HG02840 (cell line): ENCODE data around the gene XCL1.

ENCODE experiments used
- ATAC-seq: cut with Tn5 transposase; IDR thresholded peaks from one replicate; pipeline ENCODE4 v1.9.1; 2021; ENCODE audit warnings: mild to moderate bottlenecking, moderate library complexity, moderate number of reproducible peaks; ENCODE audit not compliant: unreplicated experiment, low FRiP score

The XCL1 gene

DNA sequence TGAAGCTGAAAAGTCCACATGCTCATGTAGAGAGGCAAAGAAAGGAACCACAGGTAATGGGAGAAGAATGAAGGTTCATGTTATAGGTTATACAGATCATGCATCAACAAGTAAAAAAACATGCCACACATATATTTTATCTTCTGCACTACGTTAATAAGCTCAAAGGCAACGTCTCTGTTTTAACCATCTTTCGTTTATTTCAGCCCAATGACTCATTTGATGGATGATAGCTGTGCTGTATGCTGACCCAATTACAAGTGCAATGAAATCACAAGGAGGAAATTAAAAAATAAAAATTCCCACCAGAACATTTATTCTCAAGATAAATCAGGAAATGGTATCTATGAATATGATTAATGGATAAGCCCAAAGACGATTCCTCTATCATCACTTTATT is 24.6 kb downstream of the XCL1 start:
- no peak for ATAC-seq

DNA sequence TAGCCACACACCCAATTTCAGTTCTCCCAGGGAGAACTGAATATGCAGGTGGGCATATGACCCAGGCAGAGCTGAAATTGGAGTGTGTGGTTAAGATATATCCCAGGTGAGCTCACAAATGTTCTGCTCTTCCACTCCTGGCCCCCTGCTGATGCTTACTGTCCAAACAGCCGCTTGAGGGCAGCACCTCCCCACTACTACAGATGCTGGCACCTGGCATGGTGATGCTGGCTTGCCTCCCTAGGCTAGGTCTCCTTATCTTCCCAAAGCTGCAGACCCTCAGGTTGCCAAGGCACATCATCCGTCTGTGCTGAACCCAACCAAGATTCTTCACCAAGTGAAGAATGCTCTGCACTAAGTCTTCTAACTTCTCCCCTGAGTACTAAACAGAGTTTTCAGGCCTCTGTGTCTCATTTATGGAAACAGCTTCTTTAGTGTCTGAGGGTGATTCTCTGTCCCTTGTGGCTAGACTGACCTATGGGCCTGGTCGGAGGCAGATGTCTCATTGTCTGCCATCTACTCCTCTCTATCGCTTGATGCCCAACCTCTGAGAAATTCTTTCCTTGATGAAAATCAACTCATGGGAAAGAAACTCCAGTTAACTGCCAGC is 27.2 kb downstream of the XCL1 start:
- no peak for ATAC-seq

DNA sequence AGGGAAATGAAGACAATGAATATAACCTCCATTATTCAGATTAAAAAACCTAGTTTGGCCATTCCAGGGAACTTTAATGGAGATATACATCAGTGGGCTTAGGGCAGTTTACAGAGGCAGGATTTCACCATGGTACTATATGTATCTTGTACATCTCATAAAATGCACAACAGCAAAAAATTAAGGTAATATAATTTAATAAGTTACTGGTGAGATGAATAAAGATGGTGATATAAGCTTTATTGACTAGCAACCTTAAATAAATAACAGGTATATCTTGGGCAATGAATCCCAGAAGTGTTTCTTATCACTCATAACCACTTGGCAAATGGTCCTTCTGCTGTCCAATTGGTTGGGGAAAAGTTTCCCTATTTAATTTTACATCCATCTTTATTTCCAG is 29.0 kb downstream of the XCL1 start:
- no peak for ATAC-seq

DNA sequence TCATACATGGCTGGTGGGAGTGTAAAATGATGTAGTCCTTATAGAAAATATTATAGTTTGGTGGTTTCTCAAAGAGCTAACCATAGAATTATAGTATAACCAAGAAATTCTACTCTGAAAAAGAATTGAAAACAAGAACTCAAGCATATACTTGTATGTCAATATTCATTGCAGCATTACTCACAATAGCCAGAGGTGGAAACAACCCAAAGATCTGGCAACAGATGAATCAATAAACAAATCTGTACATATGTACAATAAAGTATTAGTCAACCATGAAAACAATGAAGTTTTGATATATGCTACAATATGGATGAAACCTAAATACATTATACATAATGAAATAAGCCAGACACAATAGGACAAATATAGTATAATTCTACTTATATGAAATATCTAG is 29.7 kb downstream of the XCL1 start:
- no peak for ATAC-seq

DNA sequence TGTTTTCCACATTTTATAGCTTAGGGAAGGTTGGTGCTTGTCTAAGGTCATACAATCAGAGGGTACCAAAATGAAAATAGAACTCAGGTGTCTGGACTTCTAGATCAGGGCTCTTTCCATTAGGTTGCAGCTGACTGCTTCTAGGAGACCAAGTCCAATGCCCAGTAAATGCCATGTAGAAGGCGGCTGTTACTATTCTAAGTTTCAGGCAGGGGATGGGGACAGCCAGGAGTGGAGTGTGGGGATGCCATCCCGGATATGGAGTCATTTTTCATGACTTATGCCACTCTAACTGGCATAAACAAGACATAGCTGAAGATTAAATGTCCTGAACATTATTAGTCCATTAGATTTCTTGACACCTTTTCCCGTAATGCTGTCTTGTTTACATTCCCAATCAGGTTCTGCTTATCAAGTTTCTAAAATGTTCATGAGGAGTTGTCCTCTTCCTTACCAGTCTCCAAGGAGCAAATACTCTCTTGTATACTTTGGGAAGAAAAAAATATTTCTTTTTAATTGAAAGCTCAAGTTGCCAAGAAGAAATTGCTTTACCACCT is 31.5 kb downstream of the XCL1 start:
- ATAC-seq, result no peak

DNA sequence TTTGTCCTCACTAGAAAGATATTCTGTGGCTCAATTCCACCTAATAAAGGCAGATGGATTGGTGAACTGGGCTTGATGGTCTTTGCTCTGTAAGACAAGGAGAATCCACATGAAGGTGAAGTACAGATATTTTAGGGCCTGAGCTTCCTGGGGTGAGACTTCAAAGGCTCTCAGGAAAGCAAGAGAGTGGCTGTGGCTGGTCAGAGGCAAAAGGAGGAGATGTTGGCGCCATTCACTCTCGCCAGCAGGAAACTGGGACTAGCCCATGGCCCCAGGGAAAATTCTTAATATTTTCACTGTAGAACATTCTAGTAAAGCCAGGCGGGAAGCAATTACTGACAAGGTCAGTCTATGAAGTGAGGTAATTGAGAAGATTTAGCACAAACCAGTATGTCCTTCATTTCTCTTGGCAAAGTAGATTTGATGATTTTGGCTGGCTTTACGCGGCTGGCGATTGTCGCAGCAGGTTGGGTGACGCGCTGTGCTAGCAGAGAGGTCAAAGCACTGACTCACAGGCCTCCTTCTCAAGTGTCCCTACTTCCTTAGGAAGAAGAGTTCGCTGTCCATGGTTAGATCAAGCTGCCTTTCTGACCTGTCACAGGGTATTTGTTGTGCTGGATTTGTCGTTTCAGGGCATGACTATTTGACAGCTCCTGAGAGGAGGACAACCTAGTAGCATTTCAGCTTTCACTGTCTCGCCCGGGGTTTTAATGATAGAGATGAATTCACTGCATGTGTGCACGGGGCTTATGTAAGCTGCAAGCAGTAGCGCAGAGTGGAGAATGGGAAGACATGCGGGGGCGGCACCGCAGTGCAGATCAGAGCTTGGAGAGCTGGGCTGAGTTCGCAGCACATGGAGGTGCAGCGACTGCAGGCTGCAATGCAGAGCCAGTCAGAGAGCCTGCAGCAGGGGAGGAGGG is 32.7 kb downstream of the XCL1 start:
- no peak for ATAC-seq

DNA sequence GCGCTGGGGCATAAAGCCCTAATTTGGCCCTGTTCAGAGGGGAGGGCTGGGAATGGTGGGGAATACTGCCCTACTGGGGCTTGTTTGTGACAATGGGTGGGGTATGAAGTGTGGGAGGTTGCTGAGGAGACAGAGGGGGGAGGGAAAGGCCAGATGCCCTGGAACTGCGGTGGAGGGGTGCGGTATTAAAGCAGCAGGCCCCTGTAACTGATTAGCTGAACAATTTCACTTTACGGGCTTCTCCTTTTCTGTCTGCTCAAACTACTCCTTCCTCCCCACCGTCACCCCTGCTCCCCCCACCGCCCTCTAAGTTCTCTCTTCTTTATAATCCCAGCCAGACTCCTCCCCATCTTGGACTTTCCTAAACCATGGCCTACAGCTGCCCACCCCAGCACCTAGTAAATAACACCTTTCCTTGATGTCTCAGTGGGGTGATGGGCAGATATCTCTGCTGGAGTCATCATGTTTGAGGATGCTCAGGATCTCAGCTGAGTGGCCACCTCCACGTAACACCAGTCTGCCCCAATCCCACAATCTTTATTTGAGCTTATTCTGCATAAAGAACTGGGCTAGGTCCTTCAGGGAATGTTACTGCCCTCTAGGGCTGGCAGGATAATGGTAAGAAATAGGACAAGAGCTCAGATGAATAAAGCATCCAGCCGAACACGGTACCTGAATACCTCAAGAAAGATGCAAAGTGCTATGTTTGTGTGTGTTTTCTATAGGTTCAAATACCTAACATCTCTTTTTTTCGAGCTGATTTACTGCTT is 33.5 kb downstream of the XCL1 start:
- no peak for ATAC-seq

DNA sequence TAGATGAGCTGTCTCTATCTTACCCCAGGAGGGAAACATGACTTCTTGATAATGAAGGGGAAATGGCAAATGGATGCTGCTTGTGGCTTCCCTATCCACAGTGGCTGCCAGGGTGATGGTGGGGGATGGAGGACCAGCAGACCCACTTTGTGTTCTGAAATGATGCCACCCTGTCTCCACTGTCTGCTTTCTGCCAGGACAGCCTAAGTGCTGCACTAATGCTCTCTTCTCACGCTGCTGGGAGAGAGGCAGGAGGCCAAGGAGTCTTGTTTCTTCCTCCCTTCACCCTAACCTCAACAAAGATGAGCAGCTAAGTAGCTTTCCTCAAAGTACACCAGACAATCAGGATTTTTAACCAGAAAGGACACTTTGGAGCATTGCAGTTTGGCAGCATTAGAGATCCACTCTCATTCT is 36.6 kb downstream of the XCL1 start:
- ATAC-seq, result no peak

DNA sequence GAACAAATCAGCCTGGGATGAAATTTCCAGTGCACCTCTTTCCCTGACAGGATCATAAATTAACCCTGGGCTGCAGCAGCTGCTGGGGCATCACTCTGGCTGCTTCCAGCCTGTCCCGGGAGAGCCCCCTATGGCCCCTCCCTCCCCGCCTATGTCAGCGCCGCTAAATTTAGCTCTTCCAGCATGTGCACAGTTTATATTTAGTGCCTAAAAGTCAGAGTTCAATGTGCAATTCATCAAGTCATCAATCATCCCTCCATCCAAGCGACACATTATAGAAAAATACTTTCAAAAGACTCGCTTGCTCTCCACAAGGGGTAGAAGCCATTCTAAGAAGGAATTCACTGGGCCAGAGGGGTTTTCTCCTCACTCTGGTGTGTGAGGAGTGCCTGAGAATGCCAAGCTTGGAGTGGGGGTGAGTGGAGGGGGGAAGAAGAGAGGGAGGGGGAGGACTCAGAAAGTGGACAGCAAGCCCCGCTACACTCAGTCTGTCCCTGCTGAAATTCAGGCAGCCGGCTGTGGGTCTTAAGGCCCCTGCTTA is 37.4 kb downstream of the XCL1 start:
- ATAC-seq, result no peak

DNA sequence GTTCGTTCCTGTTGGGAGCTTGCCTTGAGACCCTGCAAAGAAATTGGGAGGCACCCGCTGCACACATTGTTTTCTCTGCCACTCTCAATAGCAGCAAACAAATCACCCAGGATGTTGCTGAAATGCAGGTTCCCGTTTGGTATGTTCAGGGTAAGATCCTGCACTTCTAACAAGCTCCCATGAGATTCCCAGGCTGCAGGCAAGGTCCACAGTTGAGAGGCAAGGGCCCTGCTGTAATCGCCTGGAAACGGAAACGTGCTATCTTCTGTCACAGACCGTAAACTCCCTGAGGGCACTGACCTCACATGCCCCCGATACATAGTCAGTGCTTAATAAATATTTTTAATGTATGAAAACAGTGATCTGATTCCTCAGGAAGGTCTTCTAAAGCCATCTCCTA is 37.8 kb downstream of the XCL1 start:
- no peak for ATAC-seq

DNA sequence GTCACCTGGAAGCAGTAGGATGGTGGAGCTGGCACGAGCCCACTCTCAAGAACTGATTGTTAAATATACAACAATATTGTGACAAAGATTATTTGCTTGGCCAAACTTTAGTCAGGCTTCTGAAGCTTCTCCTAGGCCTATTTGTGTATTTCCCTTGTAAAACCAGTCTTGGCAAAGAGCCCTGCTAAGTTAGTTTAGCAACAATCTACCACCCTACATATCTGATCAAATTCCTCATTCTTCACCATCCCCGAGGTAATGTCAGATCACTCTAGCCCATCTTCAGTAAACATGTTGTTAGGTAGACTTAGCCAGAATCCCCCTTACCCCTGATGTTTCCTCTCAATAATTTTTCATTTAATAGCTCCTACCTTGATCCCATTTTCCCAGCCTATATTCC is 39.6 kb downstream of the XCL1 start:
- no peak for ATAC-seq

DNA sequence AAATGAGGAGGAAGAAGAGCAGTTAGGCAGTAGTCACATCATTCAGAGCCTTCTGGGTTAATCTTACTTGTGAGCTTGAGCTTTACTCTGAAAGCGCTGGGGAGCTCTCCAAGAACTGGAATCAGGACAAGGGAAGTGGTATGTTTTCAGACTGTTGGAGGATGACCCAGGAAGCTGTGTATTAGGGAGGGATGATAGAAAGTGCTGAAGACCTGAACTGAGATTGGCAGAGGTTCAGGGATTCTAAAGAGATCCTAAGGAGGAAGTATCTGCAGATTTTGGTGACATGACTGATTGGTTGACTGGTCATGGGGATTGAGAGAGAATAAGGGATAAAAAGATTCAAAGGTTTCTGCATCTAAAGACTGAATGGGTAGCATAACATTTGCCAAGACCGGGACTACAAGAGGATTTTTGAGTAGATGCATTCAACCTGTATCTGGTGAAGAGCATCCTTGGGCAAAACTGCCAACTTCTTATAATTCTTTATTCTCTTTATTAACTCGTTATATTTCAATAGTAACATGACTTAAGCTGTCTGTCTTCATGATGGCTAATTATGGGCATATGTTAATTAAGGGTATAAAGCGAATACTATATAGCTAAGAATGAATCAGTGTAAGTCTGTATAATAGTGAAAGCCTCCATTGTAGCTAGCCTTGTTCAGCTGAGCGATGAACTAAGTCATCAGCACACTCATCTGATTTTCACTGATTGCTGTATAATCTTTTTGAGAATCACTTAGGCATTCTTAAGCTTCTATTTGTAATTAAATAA is 41.8 kb downstream of the XCL1 start:
- no peak for ATAC-seq

DNA sequence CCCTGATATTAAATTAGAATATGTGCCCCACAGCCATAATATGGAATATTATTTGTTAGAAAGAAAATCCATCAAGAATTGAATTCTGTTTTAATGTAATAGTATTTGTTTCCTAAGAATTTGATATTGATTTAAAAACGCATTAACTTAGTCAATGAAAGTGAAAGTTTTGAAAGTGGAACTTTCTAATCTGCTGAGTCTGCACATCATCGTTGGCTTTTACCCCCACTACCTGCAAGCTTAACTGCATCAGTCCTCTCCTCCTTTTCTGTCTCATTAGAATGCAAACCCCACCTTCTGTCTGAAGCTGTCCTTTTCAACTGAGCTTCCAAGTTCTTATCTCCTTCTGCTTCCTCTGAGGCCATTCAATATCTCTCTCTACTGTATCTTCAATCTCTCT is 42.5 kb downstream of the XCL1 start:
- no peak for ATAC-seq

DNA sequence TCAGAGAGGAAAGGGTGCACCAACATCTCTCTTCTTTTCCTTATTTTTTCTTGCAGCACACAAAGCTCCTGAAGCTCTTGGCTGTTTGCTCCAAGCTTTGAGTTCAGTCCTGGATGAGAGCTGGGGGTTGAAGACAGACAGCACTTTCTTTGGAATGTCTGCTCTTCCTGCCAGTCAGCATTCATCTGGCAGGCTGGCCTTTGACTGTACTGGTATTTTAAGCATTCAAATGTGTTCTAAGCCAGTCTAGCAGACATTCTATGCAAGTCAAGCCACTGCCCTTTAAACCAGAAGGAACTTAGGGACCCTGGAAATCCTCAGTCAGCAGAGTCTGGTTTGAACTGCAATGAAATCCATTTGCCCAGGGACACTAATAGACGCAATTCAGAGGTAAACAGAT is 45.0 kb downstream of the XCL1 start:
- no peak for ATAC-seq

DNA sequence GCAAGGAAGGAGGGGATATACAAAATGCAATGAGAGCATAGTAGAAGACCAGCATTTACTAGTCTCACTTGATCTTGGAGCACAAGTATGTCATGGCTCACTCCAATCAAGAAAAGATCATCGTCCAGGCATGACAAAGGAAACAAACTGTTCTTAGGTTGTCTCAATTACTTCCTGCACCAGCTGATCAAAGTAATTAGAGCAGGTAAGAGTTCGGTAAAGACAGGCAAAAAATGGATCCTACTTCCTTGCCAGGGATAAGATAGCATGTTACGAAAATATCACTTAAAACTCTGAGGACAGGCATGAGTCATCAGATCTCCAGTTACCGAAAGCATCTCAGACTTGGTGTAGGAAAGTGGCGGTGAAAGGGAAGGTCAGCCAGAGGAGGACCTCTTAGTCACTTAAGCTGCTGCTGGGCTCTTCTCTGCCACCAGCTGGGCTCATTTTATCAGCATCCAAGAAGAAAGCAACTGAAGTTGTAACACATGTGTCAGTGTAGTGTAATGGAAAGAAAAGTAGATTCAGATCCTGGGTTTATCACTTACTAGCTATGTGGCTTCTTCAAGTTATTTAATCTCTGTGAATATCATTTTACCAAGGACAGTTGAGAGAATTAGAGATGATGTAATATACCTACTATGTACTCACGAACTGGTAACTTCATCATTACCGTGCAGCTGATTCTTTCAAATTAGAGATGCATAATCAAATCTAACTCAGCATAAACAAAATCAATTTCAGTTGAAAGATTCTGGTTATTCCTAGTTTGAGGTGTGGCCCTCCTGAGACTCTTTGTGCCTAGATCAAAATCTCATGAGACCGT is 46.8 kb downstream of the XCL1 start:
- ATAC-seq, result no peak

DNA sequence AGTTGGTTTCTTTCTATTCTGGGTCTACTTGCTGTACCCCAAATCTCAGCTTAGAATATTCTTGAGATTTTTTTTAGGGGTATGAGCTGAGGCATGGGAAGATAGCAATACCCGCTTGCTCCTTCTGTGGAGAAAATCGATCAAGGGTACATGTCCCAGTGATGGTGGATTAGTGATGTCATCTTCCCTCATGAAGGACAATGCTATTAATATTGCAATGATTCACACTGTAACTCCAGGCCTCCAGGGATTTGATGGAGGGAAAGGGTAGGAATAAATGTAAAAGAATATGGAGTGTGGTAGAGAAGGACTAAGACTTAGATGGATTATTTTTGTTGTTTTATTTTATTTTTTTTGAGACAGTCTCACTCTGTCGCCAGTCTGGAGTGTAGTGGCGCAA is 47.4 kb downstream of the XCL1 start:
- ATAC-seq, result no peak

DNA sequence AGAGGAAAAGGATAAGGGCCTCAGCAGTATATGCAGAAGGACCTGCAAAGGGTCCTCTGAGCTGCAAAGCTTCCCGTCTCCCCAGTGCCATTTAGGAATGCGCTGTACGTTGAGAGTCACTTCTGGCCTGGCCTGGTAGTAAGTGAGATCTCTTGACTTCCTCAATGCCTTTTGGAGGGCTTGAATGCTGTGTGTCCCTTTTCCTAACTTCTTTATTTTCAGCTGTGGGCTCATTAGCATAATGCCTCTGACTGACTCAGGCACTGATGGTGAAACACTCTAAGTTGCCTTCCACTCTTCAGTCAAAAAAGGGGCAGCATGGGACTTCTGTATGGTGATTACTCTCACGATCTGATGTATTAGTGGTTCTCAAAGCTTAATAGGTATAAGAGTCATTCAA is 49.9 kb downstream of the XCL1 start:
- no peak for ATAC-seq

DNA sequence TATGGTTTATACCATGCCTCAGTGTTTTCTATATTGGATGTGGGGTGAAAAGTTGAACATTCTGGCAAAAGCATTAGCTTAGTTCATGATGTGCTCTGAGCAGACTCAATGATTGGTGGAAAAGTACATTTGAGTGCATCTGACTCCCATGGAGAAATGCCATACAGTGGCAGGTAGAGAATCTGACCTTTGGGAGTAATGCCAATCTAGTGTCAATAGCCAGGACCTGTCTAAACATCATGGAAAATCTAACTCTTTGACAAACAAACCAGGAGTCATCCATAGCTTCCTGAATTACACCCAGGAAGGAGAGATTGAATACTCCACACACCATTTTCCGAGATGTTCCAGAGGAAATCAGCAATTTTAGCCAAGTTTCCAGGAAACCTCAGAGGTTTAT is 51.0 kb downstream of the XCL1 start:
- no peak for ATAC-seq

DNA sequence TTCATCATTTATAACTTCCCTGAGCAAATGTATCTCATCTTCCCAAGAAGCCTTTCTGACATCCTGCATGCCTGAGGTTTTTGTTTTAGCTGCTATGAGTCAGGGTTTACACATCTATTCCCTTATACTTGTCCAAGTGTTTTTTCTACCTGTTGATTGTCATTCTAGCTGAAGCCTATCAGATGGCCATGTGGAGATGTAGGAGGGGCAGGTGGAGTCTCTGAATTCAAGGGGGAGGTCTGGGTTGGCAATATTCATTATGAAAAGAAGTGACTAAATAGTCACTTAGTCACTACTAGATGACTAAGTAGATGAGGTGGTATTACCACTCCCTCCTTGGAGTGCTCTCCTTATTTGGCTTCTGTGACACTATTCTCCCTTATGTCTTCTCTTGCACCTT is 52.4 kb downstream of the XCL1 start:
- no peak for ATAC-seq
